OCI-LY3 (cell line): ENCODE results near the gene TMEM41B.

Experiments
- CTCF ChIP-seq: fragments of 200-600, 300-600 bp; sonication (generic); IDR thresholded peaks from 2 replicates; pipeline ENCODE4 v1.5.1; 2014; ENCODE audit warnings: antibody characterized with exemption, low read length, low read depth
- EZH2phosphoT487 ChIP-seq: fragments of 200-600 bp; shearing (Covaris generic); IDR thresholded peaks from 2 replicates; pipeline ENCODE4 v1.6.1; 2018; ENCODE audit warnings: antibody characterized with exemption, mixed run types, low read depth

- TF ChIP-seq CTCF (no peak), EZH2phosphoT487 (no peak)
Observed at GRCh38 chr11:9264316-9265210, 49.8 kb downstream of the TMEM41B start.
